ACHN (cell line): ENCODE results near the gene OSGEP.

Source experiments
- DNase-seq: peaks from one replicate; pipeline ENCODE4 v3.0.0-alpha.2; 2015
- in situ Hi-C: cut with HindIII; loops from 2 replicates; pipeline ENCODE4 v1.10.0; 2017; ENCODE audit warnings: low sequenced_read_pairs, low pct_ligation_motif_present, low pct_unique_long_range_greater_than_20kb

The OSGEP gene

GRCh38 chr14:20412876-20413743 lies 41.5 kb downstream of the OSGEP start, which contains the start of gene TEP1:
Gene TEP1 (minus strand): TSS chr14:20413501. CDS start chr14:20408439, 5,062 bp downstream.
- DNase-seq, result peak; percentile 83
- in situ Hi-C loops, result no loop called here

GRCh38 chr14:20412411-20412810 lies 42.2 kb downstream of the OSGEP start:
- no peak for DNase-seq
- in situ Hi-C loops, result no loop called here

- in situ Hi-C loops, result no loop called here
- DNase-seq, result no peak
Observed at GRCh38 chr14:20409226-20409625, 45.4 kb downstream of the OSGEP start.

- in situ Hi-C loops, result no loop called here
- DNase-seq, result no peak
Observed at GRCh38 chr14:20403521-20403920, 51.1 kb downstream of the OSGEP start.

- in situ Hi-C loops, result no loop called here
- peak; percentile 11 for DNase-seq
Observed at GRCh38 chr14:20400965-20401593, 53.5 kb downstream of the OSGEP start.

GRCh38 chr14:20400589-20400964 lies 54.0 kb downstream of the OSGEP start:
- no peak for DNase-seq
- in situ Hi-C loops, result no loop called here

- no peak for DNase-seq
- in situ Hi-C loops, result no loop called here
Observed at GRCh38 chr14:20397511-20397910, 57.1 kb downstream of the OSGEP start.
